Body of pancreas (tissue), 4 donors: ENCODE measurements around the gene EHMT1.

ENCODE experiments used
- CTCF ChIP-seq, 7 experiments: fragments of 450-650 bp in 4 of 7; fragments of 200-600 bp in 3 of 7; sonication (generic) in 3 of 7; IDR thresholded peaks; one replicate each; pipeline ENCODE4 v1.5.1; 2016 to 2019; ENCODE audit warnings: antibody characterized with exemption in 7 of 7
- POLR2A ChIP-seq, 3 donors: fragments of 450-650 bp; IDR thresholded peaks; one replicate each; pipeline ENCODE4 v1.6.1; 2016; ENCODE audit warnings: antibody characterized with exemption in 3 of 3, mild to moderate bottlenecking in 2 of 3

DNA sequence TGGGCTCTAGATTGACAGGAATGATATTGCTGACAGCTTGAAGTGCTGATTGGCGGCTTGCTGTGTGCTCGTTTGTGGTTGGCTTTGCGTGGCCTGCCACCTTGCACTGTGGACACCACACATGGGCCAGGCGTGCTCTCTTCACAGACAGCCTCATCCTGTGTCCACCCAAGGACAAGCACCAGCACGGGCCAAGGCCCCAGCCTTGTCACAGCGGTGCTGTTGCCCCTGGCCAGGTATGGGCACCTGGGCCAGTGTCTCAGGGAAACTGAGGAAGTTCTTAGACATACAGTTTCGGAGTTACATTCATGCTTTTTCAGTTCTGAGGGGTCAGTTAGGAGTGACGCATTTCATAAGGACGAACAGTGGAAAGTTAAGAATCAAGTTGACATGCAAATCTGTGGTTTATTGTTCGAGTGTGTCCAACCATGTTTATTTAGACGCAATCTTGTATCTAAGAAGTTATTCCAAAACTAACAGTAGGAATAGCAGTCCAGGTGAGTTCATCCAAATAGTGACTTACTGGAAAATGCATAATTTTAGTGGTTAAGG is 125.9 kb downstream of the EHMT1 start:
- TF ChIP-seq CTCF (IDR thresholded peaks at IDR 0.05) (no peak), POLR2A (IDR thresholded peaks at IDR 0.05) (no peak)
